ENCODE results near the gene VEGFA. TPM values are rescaled to one million over a fixed set of nuclear protein-coding genes. Genes with fewer than 3 reads are reported as not detected.

The VEGFA gene
- total RNA-seq, 4 donors from 2014 or later = 39.2 to 58.5 (median 45.0) TPM

- DNase-seq (ENCODE audit: extremely low spot score) = no peak
- Histone ChIP-seq H3K4me1 (peaks cover 65 to 82% (median 71%) of the 10 kb centered on the region in 4 donors), H3K27me3 (no peaks in the 10 kb centered on the region), H3K36me3 (peaks cover 25 to 60% (median 51%) of the 10 kb centered on the region in 4 donors), H3K27ac (replicated peaks in 1 of 4) (peak overlapping the region; percentile 9 to 99 (median 97)), H3K4me3 (no peak overlapping the region), H3K9me3 (no peaks in the 10 kb centered on the region)
- 81% methylated on average over 13 of the region's 18 CpGs for WGBS
- no peak for TF ChIP-seq POLR2A (IDR thresholded peaks at IDR 0.05; ENCODE audit: low read depth)
- no peak for TF ChIP-seq EP300 (IDR thresholded peaks at IDR 0.05)
- TF ChIP-seq CTCF (IDR thresholded peaks at IDR 0.05) = no peak
- intact Hi-C loops (cut with DNase I) = loop anchor here (10.0 kb wide), 1 partner anchor 198 kb away; no protein-coding TSS in a partner anchor
Measured at GRCh38 chr6:43776799-43777776, 7.1 kb downstream of the VEGFA start.

DNA sequence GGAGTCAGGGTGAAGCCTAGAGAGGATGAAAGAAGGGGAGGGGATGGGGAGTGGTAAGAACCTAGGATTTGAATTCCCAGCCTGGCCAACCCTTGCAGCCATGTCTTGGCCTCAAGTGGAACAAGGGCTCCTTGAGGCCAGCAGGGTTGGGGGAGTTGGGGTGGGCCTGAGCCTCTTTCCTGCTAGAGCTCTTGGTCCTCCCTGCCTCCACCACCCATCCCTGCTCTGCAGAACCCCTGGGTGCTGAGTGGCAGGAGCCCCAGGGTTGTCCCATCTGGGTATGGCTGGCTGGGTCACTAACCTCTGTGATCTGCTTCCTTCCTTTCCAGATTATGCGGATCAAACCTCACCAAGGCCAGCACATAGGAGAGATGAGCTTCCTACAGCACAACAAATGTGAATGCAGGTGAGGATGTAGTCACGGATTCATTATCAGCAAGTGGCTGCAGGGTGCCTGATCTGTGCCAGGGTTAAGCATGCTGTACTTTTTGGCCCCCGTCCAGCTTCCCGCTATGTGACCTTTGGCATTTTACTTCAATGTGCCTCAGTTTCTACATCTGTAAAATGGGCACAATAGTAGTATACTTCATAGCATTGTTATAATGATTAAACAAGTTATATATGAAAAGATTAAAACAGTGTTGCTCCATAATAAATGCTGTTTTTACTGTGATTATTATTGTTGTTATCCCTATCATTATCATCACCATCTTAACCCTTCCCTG, 8.3 kb downstream of the VEGFA start:
- WGBS = 79% methylated on average over 4 of the region's 4 CpGs
- Histone ChIP-seq H3K9me3 (no peaks in the 10 kb centered on the region), H3K4me3 (no peak overlapping the region), H3K27ac (replicated peaks in 1 of 4) (peak overlapping the region in 1 of 4 donors; percentile 66), H3K4me1 (peaks cover 53 to 70% (median 61%) of the 10 kb centered on the region in 4 donors), H3K27me3 (no peaks in the 10 kb centered on the region), H3K36me3 (peaks cover 27 to 72% (median 62%) of the 10 kb centered on the region in 4 donors)
- TF ChIP-seq POLR2A (IDR thresholded peaks at IDR 0.05; ENCODE audit: low read depth) = no peak
- TF ChIP-seq POLR2AphosphoS5 (IDR thresholded peaks at IDR 0.05) = no peak
- no peak for TF ChIP-seq CTCF (IDR thresholded peaks at IDR 0.05)
- no peak for TF ChIP-seq EP300 (IDR thresholded peaks at IDR 0.05)
- intact Hi-C loops (cut with DNase I) = loop anchor here (10.0 kb wide), 1 partner anchor 197 kb away; no protein-coding TSS in a partner anchor
- no peak for DNase-seq (ENCODE audit: extremely low spot score)

GRCh38 chr6:43778976-43779851, 9.2 kb downstream of the VEGFA start:
- Histone ChIP-seq H3K27me3 (no peaks in the 10 kb centered on the region), H3K36me3 (peaks cover 33 to 81% (median 71%) of the 10 kb centered on the region in 4 donors), H3K4me3 (no peak overlapping the region), H3K27ac (replicated peaks in 1 of 4) (peak overlapping the region; percentile 38 to 66 (median 49)), H3K9me3 (no peaks in the 10 kb centered on the region), H3K4me1 (peaks cover 44 to 61% (median 53%) of the 10 kb centered on the region in 4 donors)
- WGBS = 91% methylated on average over 12 of the region's 12 CpGs
- no peak for DNase-seq (ENCODE audit: extremely low spot score)
- intact Hi-C loops (cut with DNase I) = loop anchor here (10.0 kb wide), 1 partner anchor 196 kb away; no protein-coding TSS in a partner anchor
- no peak for TF ChIP-seq POLR2AphosphoS5 (IDR thresholded peaks at IDR 0.05)
- TF ChIP-seq CTCF (IDR thresholded peaks at IDR 0.05) = no peak
- TF ChIP-seq EP300 (IDR thresholded peaks at IDR 0.05) = no peak
- TF ChIP-seq POLR2A (IDR thresholded peaks at IDR 0.05; ENCODE audit: low read depth) = no peak

DNA sequence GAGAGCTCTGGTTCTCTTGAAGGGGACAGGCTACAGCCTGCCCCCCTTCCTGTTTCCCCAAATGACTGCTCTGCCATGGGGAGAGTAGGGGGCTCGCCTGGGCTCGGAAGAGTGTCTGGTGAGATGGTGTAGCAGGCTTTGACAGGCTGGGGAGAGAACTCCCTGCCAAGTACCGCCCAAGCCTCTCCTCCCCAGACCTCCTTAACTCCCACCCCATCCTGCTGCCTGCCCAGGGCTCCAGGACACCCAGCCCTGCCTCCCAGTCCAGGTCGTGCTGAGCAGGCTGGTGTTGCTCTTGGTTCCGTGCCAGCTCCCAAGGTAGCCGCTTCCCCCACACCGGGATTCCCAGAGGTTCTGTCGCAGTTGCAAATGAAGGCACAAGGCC, 9.8 kb downstream of the VEGFA start:
- DNase-seq (ENCODE audit: extremely low spot score) = no peak
- Histone ChIP-seq H3K27ac (replicated peaks in 1 of 4) (peak overlapping the region; percentile 38 to 66 (median 49)), H3K27me3 (no peaks in the 10 kb centered on the region), H3K4me3 (no peak overlapping the region), H3K36me3 (peaks cover 37 to 88% (median 77%) of the 10 kb centered on the region in 4 donors), H3K4me1 (peaks cover 37 to 55% (median 47%) of the 10 kb centered on the region in 4 donors), H3K9me3 (no peaks in the 10 kb centered on the region)
- intact Hi-C loops (cut with DNase I) = loop anchor here (10.0 kb wide), 1 partner anchor 195 kb away; no protein-coding TSS in a partner anchor
- WGBS = 57% methylated on average over 5 of the region's 8 CpGs
- no peak for TF ChIP-seq CTCF (IDR thresholded peaks at IDR 0.05)
- TF ChIP-seq POLR2AphosphoS5 (IDR thresholded peaks at IDR 0.05) = no peak
- TF ChIP-seq EP300 (IDR thresholded peaks at IDR 0.05) = no peak
- no peak for TF ChIP-seq POLR2A (IDR thresholded peaks at IDR 0.05; ENCODE audit: low read depth)
